ENCODE data around the gene PLA2G3.

GRCh38 chr22:31120642-31121041 lies 19.7 kb downstream of the PLA2G3 start:
- TF ChIP-seq CTCF (IDR thresholded peaks at IDR 0.05), result no peak
- TF ChIP-seq ZFX (IDR thresholded peaks at IDR 0.05; ENCODE audit: borderline replicate concordance), result no peak

All from 22Rv1 (cell line).